A549 (cell line): ENCODE results near the gene PEX14. TPM values are rescaled to one million over a fixed set of nuclear protein-coding genes. Genes with fewer than 3 reads are reported as not detected.
A peak's percentile ranks its signal among the peaks of the same experiment; 100 is the strongest.

Experiments
- ATAC-seq, 2 experiments: fragments of 200-7000 bp in 1 of 2; fragments of >200 bp in 1 of 2; cut with Nextera tagmentation in 1 of 2; cut with Tn5 transposase in 1 of 2; 3 replicates each; pipeline versions ENCODE4 v1.8.0 to v1.9.1; 2018 to 2020; ENCODE audit warnings: mild to moderate bottlenecking in 1 of 2, moderate library complexity in 1 of 2
- CTCF ChIA-PET: fragments of 300-600 bp; sonication (Branson Sonifier 250); formaldehyde crosslinking; extraction: SDS; loops from one replicate; lab custom pipeline; 2021; ENCODE audit warnings: antibody characterized with exemption, inconsistent platforms; lab: Yijun Ruan, JAX
- POLR2A ChIA-PET: fragments of 350-600 bp; formaldehyde crosslinking; extraction: SDS; loops from one replicate; lab custom pipeline; 2021; ENCODE audit warnings: antibody characterized with exemption, inconsistent platforms; lab: Yijun Ruan, JAX
- DNase-seq, 2 experiments: peaks; one replicate each; pipeline versions ENCODE4 v3.0.0 to v3.0.0-alpha.2; 2011 to 2016; ENCODE audit warnings: low read depth in 1 of 2, low spot score in 1 of 2
- FAIRE-seq: peaks from 2 replicates; lab custom pipeline; 2011; peaks lifted over from hg19 to GRCh38; lab: Jason Lieb, UNC
- H3K27ac ChIP-seq, 2 experiments: fragments of >200 bp; sonication (Bioruptor Twin); formaldehyde crosslinking; 3 replicates each; pipeline ENCODE4 v1.5.1; 2016 to 2017
- H3K4me1 ChIP-seq: fragments of >200 bp; sonication (Bioruptor Twin); formaldehyde crosslinking; 3 replicates; pipeline ENCODE4 v1.6.1; 2016
- H3K4me2 ChIP-seq: fragments of >200 bp; sonication (Bioruptor Twin); formaldehyde crosslinking; 3 replicates; pipeline ENCODE4 v1.6.1; 2016
- H3K4me3 ChIP-seq: fragments of >200 bp; sonication (Bioruptor Twin); formaldehyde crosslinking; 3 replicates; pipeline ENCODE4 v1.5.1; 2016
- H3K9me3 ChIP-seq: fragments of >200 bp; sonication (Bioruptor Twin); formaldehyde crosslinking; 3 replicates; pipeline ENCODE4 v1.6.1; 2016
- ATOH8 ChIP-seq: fragments of 250-450 bp; sonication (Bioruptor Pico); IDR thresholded peaks from 2 replicates; pipeline ENCODE4 v1.5.0; 2020; ENCODE audit warnings: low read depth, mild to moderate bottlenecking, moderate library complexity
- BCL3 ChIP-seq: fragments of >200 bp; sonication (Bioruptor Twin); formaldehyde crosslinking; IDR thresholded peaks from 3 replicates; pipeline ENCODE4 v1.6.1; 2016
- BHLHE40 ChIP-seq: IDR thresholded peaks from 2 replicates; pipeline ENCODE4 v1.6.1; 2012; ENCODE audit warnings: low read depth, low read length, inconsistent platforms
- CEBPB ChIP-seq, 2 experiments: fragments of >200 bp in 1 of 2; sonication (Bioruptor Twin) in 1 of 2; formaldehyde crosslinking in 1 of 2; IDR thresholded peaks; 2 replicates each; pipeline ENCODE4 v1.6.1; 2012 to 2016
- CHD2 ChIP-seq: fragments of 150-350 bp; IDR thresholded peaks from 2 replicates; pipeline ENCODE4 v1.6.1; 2014; ENCODE audit warnings: low read length; ENCODE audit not compliant: partially characterized antibody
- ELK1 ChIP-seq: fragments of 150-350 bp; IDR thresholded peaks from 2 replicates; pipeline ENCODE4 v1.6.1; 2014; ENCODE audit warnings: low read depth, mild to moderate bottlenecking, low read length
- ESRRA ChIP-seq: fragments of 150-350 bp; IDR thresholded peaks from 2 replicates; pipeline ENCODE4 v1.6.1; 2014; ENCODE audit warnings: mild to moderate bottlenecking, low read length, borderline replicate concordance
- FOSB ChIP-seq: fragments of 250-450 bp; sonication (Bioruptor Pico); IDR thresholded peaks from 2 replicates; pipeline ENCODE4 v1.5.0; 2020; ENCODE audit warnings: mild to moderate bottlenecking, moderate library complexity
- FOSL2 ChIP-seq, 2 experiments: fragments of 450-650 bp in 1 of 2; fragments of >200 bp in 1 of 2; sonication (Bioruptor Twin) in 1 of 2; formaldehyde crosslinking; IDR thresholded peaks; 2 replicates each; pipeline versions ENCODE4 v1.5.0 to v1.6.1; 2016 to 2020; ENCODE audit warnings: mild to moderate bottlenecking in 1 of 2, moderate library complexity in 1 of 2
- FOXS1 ChIP-seq: fragments of 250-450 bp; sonication (Bioruptor Pico); IDR thresholded peaks from 2 replicates; pipeline ENCODE4 v1.5.0; 2020; ENCODE audit warnings: mild to moderate bottlenecking, moderate library complexity
- GATA3 ChIP-seq: IDR thresholded peaks from 2 replicates; pipeline ENCODE4 v1.6.1; 2012; ENCODE audit warnings: borderline replicate concordance
- HEYL ChIP-seq: fragments of 250-450 bp; sonication (Bioruptor Pico); IDR thresholded peaks from 2 replicates; pipeline ENCODE4 v1.8.0; 2021; ENCODE audit warnings: mild to moderate bottlenecking, moderate library complexity
- HOXB13 ChIP-seq: fragments of 250-450 bp; sonication (Bioruptor Pico); IDR thresholded peaks from 2 replicates; pipeline ENCODE4 v1.5.0; 2020; ENCODE audit warnings: low read depth, mild to moderate bottlenecking, moderate library complexity
- HOXB5 ChIP-seq: fragments of 250-450 bp; sonication (Bioruptor Pico); IDR thresholded peaks from 2 replicates; pipeline ENCODE4 v1.5.0; 2020; ENCODE audit warnings: mild to moderate bottlenecking, moderate library complexity
- KDM5A ChIP-seq: fragments of 200-600 bp; sonication (generic); IDR thresholded peaks from 2 replicates; pipeline ENCODE4 v1.6.1; 2016; ENCODE audit warnings: antibody characterized with exemption, mild to moderate bottlenecking
- MYC ChIP-seq: IDR thresholded peaks from 2 replicates; pipeline ENCODE4 v1.6.1; 2012; ENCODE audit warnings: mild to moderate bottlenecking, inconsistent platforms, low read length, improper control_type of control experiment, borderline replicate concordance
- RAD21 ChIP-seq, 2 experiments: fragments of >200 bp in 1 of 2; sonication (Bioruptor Twin) in 1 of 2; formaldehyde crosslinking in 1 of 2; IDR thresholded peaks in 1 of 2; conservative IDR thresholded peaks in 1 of 2; 2 replicates in 1 of 2; 3 replicates in 1 of 2; pipeline ENCODE4 v1.6.1; 2012 to 2018; ENCODE audit warnings: inconsistent platforms in 1 of 2
- RFX5 ChIP-seq: fragments of 450-650 bp; IDR thresholded peaks from 2 replicates; pipeline ENCODE4 v1.7.1; 2014; ENCODE audit warnings: antibody characterized with exemption, mild to moderate bottlenecking, moderate library complexity
- TP53 ChIP-seq: fragments of 250-450 bp; sonication (Bioruptor Pico); IDR thresholded peaks from 2 replicates; pipeline ENCODE4 v1.5.0; 2021; ENCODE audit warnings: mild to moderate bottlenecking, moderate library complexity
- ZC3H11A ChIP-seq: fragments of 450-650 bp; IDR thresholded peaks from 2 replicates; pipeline ENCODE4 v1.6.1; 2014; ENCODE audit warnings: antibody characterized with exemption, mild to moderate bottlenecking
- ZFP36 ChIP-seq: fragments of 450-650 bp; IDR thresholded peaks from 2 replicates; pipeline ENCODE4 v1.6.1; 2014; ENCODE audit warnings: borderline replicate concordance; ENCODE audit not compliant: partially characterized antibody
- ZSCAN20 ChIP-seq: fragments of 250-450 bp; sonication (Bioruptor Pico); IDR thresholded peaks from 2 replicates; pipeline ENCODE4 v1.8.0; 2022; ENCODE audit warnings: mild to moderate bottlenecking, moderate library complexity
- WGBS: methylation state at CpG from one replicate; pipeline ENCODE4 v1.1.6; 2017; ENCODE audit errors: missing lambda C conversion rate; 5-methylcytosine and 5-hydroxymethylcytosine counted together
- polyA plus RNA-seq, 4 experiments: library from polyadenylated mRNA; depleted of rRNA in 3 of 4; stranded (reverse); fragments of >200 nt; fragmentation: RNase III in 1 of 4; extraction: RNeasy Plus Mini Kit Qiagen cat#74134 plus additional on column Dnase treatment in 1 of 4; gene quantifications; 2 replicates in 3 of 4; 3 replicates in 1 of 4; pipeline ENCODE4 v1.2.3, GENCODE V29; 2011 to 2017
- TF ChIP-seq, protein P1 (sequence below): IDR thresholded peaks from 2 replicates; pipeline ENCODE4 v1.6.1; 2012
- TF ChIP-seq, protein P2 (sequence below): fragments of 200-600 bp; sonication (generic); IDR thresholded peaks from 2 replicates; pipeline ENCODE4 v1.6.1; 2016; ENCODE audit warnings: antibody characterized with exemption, mild to moderate bottlenecking, moderate library complexity

The PEX14 gene
- polyA plus RNA-seq, 2 of the 4 experiments (the other 2 are of a cell fraction), result 7.7 to 15.0 TPM

DNA sequence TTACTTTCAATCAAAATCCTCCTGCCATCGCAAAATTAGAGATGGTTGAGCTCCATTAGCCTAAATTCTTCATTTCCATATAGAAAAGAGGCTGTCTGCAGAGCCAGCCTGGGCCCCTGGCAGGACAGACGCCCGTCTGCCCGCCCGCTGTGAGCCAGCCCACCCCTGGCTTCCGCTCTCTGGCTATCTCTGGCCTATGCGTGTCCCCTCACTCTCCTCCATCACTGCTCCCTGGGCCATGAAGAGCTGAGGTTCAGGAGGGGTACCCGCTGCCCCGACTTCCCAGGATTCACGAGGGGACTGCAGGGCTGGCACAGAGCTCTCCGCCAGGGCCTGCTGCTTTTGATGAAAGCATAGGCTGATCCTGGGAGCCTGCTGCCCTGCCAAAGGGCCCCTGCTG is 204.1 kb downstream of the PEX14 start:
- Histone ChIP-seq H3K4me2 (no peak overlapping the region), H3K4me1 (no peaks in the 10 kb centered on the region), H3K9me3 (no peaks in the 10 kb centered on the region), H3K4me3 (no peak overlapping the region), H3K27ac (no peak overlapping the region)
- TF ChIP-seq ELK1, result no peak
- TF ChIP-seq BHLHE40, result no peak
- no peak for TF ChIP-seq CHD2
- TF ChIP-seq FOSL2 (IDR thresholded peaks at IDR 0.05), result no peak
- TF ChIP-seq FOSL2 (CRISPR knock-in tag; IDR thresholded peaks at IDR 0.05), result no peak
- TF ChIP-seq, protein P1, sequence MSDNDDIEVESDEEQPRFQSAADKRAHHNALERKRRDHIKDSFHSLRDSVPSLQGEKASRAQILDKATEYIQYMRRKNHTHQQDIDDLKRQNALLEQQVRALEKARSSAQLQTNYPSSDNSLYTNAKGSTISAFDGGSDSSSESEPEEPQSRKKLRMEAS, result no peak
- TF ChIP-seq, protein P2, sequence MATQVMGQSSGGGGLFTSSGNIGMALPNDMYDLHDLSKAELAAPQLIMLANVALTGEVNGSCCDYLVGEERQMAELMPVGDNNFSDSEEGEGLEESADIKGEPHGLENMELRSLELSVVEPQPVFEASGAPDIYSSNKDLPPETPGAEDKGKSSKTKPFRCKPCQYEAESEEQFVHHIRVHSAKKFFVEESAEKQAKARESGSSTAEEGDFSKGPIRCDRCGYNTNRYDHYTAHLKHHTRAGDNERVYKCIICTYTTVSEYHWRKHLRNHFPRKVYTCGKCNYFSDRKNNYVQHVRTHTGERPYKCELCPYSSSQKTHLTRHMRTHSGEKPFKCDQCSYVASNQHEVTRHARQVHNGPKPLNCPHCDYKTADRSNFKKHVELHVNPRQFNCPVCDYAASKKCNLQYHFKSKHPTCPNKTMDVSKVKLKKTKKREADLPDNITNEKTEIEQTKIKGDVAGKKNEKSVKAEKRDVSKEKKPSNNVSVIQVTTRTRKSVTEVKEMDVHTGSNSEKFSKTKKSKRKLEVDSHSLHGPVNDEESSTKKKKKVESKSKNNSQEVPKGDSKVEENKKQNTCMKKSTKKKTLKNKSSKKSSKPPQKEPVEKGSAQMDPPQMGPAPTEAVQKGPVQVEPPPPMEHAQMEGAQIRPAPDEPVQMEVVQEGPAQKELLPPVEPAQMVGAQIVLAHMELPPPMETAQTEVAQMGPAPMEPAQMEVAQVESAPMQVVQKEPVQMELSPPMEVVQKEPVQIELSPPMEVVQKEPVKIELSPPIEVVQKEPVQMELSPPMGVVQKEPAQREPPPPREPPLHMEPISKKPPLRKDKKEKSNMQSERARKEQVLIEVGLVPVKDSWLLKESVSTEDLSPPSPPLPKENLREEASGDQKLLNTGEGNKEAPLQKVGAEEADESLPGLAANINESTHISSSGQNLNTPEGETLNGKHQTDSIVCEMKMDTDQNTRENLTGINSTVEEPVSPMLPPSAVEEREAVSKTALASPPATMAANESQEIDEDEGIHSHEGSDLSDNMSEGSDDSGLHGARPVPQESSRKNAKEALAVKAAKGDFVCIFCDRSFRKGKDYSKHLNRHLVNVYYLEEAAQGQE, result no peak
- TF ChIP-seq FOSB (CRISPR knock-in tag), result no peak
- no peak for TF ChIP-seq TP53 (CRISPR knock-in tag)
- TF ChIP-seq ZSCAN20 (CRISPR knock-in tag), result no peak
- no peak for TF ChIP-seq RFX5
- no peak for TF ChIP-seq HOXB5 (CRISPR knock-in tag)
- no peak for TF ChIP-seq ESRRA
- TF ChIP-seq HOXB13 (CRISPR knock-in tag), result no peak
- TF ChIP-seq ZC3H11A, result no peak
- TF ChIP-seq RAD21 (conservative IDR thresholded peaks at IDR 0.05 in 1 of 2, IDR thresholded peaks at IDR 0.05 in 1 of 2), result no peak
- ChIA-PET CTCF (no interaction called here), POLR2A (no interaction called here)
- 99% methylated on average over 10 of the region's 11 CpGs for WGBS
- DNase-seq (no peak), FAIRE-seq (no peak), ATAC-seq (no peak)

GRCh38 chr1:10679496-10680220 is 204.9 kb downstream of the PEX14 start:
- H3K4me3 ChIP-seq, result no peak overlapping the region
- ChIA-PET POLR2A (no interaction called here), CTCF (no interaction called here)
- TF ChIP-seq ATOH8 (CRISPR knock-in tag), result no peak
- TF ChIP-seq MYC, result no peak
- no peak for TF ChIP-seq BCL3
- TF ChIP-seq RFX5, result no peak
- TF ChIP-seq ELK1, result no peak
- TF ChIP-seq KDM5A, result no peak
- no peak for TF ChIP-seq HEYL
- TF ChIP-seq ESRRA, result no peak
- TF ChIP-seq CHD2, result no peak
- TF ChIP-seq FOXS1, result no peak
- TF ChIP-seq GATA3, result no peak
- TF ChIP-seq HOXB5 (CRISPR knock-in tag), result no peak
- TF ChIP-seq ZFP36, result no peak
- no peak for TF ChIP-seq CEBPB (IDR thresholded peaks at IDR 0.05)
- H3K9me3 ChIP-seq, result no peaks in the 10 kb centered on the region
- no peaks in the 10 kb centered on the region for H3K4me1 ChIP-seq
- DNase-seq (peak in 1 of 2 experiments; percentile 57), FAIRE-seq (no peak), ATAC-seq (peak; percentile 49 to 76; a peak in 4 of 6 replicates)
- no peak overlapping the region for H3K27ac ChIP-seq
- WGBS, result 44% methylated on average over 6 of the region's 9 CpGs
- H3K4me2 ChIP-seq, result no peak overlapping the region
